Measurements from ENCODE around the gene CFAP74. TPM values are rescaled to one million over a fixed set of nuclear protein-coding genes. Genes with fewer than 3 reads are reported as not detected.

CFAP74 gene
- total RNA-seq, 1 experiment from 2014 or later: not detected

DNA sequence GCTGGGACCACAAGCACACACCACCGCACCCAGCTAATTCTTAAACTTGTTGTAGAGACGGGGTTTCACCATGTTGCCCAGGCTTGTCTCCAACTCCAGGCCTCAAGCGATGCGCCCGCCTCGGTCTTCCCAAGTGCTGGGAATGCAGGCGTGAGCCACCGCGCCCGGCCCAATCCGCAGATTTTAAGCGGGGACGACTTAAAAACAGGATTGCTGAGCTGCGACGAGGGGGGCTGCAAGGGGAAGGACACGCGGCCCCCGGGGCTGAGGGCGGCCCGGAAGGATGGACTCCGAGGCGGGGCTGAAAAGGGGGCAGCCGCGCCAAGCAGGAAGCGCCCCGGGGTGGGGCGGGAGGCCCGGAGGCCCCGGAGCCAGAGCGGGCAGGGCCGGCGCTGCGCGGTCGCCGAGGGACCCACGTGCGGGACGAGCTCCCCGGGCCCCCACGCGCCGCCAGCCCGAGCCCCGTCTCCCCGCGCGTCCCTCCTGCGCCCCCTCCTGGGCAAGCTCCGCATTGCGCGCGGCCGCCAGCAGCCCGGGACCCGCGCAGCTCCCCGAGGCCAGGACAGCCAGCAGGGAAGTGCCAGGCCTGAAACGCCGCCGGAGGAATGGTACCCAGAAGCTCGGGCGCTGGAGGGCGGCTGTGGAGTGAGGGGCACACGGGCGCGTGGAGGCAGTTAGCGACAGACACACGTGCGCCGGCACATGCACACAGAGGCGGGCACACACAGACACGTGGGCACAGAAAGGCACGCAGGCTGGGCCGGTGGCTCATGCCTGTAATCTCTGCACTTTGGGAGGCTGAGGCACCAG, 41.1 kb upstream of the CFAP74 start:
- DNase-seq: peak; percentile 66 to 79
- Histone ChIP-seq H3K4me3 (peak overlapping the region; percentile 17; the same call in 1 of the 2 replicates), H3K9me3 (replicated peaks) (no peaks in the 10 kb centered on the region), H3K27ac (no peak overlapping the region), H3K27me3 (peaks cover 30% of the 10 kb centered on the region), H3K4me1 (peaks cover 4% of the 10 kb centered on the region; the same call in 1 of the 2 replicates), H3K36me3 (no peaks in the 10 kb centered on the region)

DNA sequence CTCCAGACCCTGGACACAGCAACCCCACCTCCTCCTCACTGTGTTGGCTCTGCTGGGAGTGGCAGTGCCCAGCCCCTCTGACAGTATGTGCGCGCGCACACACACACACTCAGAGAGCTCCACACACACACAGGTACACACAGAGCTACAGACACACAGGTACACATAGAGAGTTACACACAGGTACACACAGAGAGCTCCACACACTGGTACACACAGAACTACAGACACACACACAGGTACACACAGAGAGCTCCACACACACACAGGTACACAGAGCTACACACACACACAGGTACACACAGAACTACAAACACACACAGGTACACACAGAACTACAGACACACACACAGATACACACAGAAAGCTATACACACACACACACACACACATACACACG, 40.3 kb upstream of the CFAP74 start:
- no peaks in the 10 kb centered on the region for H3K9me3 ChIP-seq (replicated peaks)

DNA sequence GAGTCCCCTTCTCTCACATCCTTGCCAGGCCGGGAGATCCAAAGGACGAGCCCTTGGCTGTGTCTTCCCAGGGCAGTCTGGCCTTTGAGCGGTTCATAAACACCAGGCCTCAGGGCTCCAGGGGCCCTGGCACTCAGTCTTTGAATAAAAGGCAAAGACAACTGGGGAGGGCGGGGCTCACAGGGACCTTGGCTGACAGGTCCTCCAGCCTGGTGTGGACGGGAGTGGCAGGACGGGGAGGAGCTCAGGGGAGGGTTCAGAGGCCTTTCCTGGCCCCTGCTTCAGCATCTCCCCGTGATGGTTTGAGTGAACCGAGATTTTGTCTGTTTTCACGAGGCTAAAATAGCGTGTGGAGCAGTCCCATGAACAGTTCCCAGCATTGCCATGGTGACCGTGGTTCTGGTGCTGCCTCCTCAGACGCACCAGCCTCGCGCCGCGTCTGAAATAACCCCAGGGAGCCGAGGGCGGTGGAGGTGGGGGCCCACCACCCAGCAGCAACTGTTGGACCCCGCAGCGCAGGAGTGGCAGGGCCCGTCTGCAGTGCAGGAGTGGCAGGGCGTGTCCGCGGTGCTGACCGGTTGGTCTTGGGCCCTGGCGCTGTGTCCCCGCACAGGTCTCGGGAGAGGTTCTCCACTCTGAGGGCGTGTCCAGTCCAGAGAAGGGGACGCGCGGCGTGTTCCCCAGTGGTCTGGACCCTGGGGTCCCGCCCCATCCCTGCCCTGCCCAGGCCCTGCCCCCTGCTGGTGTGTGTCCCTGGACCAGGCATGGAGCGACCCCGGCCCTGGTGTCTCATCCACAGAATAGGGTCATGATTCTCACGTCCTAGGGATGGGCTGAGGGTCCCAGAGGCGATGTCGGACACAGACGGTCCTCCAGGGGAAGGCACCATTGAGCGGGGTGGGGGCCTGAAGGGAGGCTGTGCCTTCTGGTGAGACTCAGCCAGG, 39.5 kb upstream of the CFAP74 start:
- no peak overlapping the region for H3K27ac ChIP-seq
- peak; percentile 46 to 51 for DNase-seq
- H3K27me3 ChIP-seq: peaks cover 21% of the 10 kb centered on the region
- H3K36me3 ChIP-seq: no peaks in the 10 kb centered on the region
- no peaks in the 10 kb centered on the region for H3K9me3 ChIP-seq (replicated peaks)
- peaks cover 4% of the 10 kb centered on the region; the same call in 1 of the 2 replicates for H3K4me1 ChIP-seq
- no peak overlapping the region for H3K4me3 ChIP-seq

More for the DNA sequence above, 40.3 kb upstream of the CFAP74 start:
- DNase-seq: no peak
- H3K27me3 ChIP-seq: peaks cover 29% of the 10 kb centered on the region
- no peak overlapping the region for H3K4me3 ChIP-seq
- no peaks in the 10 kb centered on the region for H3K36me3 ChIP-seq
- H3K27ac ChIP-seq: no peak overlapping the region
- H3K4me1 ChIP-seq: peaks cover 4% of the 10 kb centered on the region; the same call in 1 of the 2 replicates

DNA sequence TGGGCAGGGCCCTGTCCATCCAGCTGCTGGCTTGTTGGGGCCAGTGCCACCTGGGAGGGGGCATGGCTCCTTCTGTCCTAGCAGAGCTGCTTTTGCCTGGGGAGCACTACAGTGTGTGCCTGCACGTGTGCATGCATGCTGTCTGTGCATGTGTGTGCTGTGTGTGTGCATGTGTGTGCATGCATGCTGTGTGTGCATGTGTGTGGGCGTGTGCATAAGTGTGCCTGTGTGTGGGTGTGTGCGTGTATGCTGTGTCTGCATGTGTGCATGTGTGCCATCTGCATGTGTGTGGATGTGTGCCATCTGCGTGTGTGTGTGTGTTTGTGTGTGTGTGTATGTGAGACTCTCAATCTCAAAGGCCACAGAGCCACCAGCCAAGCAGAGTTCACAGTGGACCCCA, 38.3 kb upstream of the CFAP74 start:
- peaks cover 9% of the 10 kb centered on the region for H3K27me3 ChIP-seq
- peaks cover 4% of the 10 kb centered on the region; the same call in 1 of the 2 replicates for H3K4me1 ChIP-seq
- H3K4me3 ChIP-seq: no peak overlapping the region
- no peak for DNase-seq
- no peaks in the 10 kb centered on the region for H3K36me3 ChIP-seq
- no peak overlapping the region for H3K27ac ChIP-seq
- H3K9me3 ChIP-seq (replicated peaks): no peaks in the 10 kb centered on the region

DNA sequence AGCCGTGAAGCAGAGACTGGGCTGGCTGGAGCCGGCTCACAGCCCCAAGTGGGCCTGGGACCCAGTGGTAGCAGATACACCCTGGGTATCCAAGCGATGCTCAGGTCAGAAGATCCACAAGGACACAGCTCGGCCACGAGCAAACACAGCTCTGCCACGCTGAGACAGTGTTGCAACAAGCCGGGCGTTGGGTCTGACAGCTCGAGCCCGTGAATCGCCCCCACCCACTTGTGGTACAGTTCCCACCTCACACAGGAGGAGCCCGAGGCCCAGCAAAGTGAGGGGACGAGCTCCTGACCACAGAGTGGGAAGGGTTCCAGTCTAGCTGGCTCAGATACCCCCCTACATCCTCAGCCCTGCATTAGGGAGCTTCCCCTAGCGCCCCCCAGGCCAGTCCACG, 37.7 kb upstream of the CFAP74 start:
- Histone ChIP-seq H3K27me3 (peaks cover 8% of the 10 kb centered on the region; the same call in 1 of the 2 replicates), H3K4me3 (no peak overlapping the region), H3K4me1 (peaks cover 4% of the 10 kb centered on the region; the same call in 1 of the 2 replicates), H3K9me3 (replicated peaks) (no peaks in the 10 kb centered on the region), H3K36me3 (no peaks in the 10 kb centered on the region), H3K27ac (no peak overlapping the region)
- no peak for DNase-seq

DNA sequence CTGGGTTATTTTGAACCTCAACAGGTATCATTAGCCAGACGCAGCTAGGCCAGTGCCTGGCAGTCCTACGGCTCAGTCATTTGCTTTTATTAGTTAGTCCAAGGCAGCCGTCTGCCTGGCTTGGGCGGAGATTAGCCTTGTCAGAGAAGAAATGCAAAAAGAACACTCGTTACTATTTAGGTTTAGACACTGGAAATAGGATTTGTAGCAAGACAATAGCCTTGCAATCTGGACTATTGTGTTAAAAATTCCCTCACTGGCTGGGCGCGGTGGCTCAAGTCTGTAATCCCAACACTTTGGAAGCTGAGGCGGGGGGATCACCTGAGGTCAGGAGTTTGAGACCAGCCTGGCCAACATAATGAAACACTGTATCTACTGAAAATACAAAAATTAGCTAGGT, 35.7 kb upstream of the CFAP74 start:
- peaks cover 2% of the 10 kb centered on the region; the same call in 1 of the 2 replicates for H3K27me3 ChIP-seq
- no peak for DNase-seq

DNA sequence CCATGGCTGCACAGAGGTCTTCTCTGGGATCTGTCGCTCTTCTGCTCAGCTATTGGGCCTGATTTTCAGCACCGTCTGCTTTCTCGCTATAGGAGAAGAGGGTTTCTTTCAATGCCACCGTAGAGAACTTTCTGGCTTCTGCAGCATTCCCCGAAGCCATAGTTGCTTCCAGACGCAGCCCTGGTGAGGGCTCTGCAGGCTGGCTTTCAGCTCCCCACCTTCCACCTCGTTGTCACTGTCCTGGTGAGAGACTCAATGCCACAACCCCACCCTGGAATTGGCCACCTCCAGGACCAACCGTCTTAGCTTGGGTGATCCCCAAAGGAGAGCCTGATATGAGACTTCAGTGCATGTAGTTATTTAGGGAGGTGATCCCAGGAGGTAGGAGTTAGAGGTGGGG, 34.6 kb upstream of the CFAP74 start:
- H3K9me3 ChIP-seq (replicated peaks): no peaks in the 10 kb centered on the region

More for the DNA sequence above, 35.7 kb upstream of the CFAP74 start:
- no peak overlapping the region for H3K27ac ChIP-seq
- H3K4me1 ChIP-seq: peaks cover 13% of the 10 kb centered on the region
- H3K4me3 ChIP-seq: no peak overlapping the region
- no peaks in the 10 kb centered on the region for H3K36me3 ChIP-seq
- H3K9me3 ChIP-seq (replicated peaks): no peaks in the 10 kb centered on the region

DNA sequence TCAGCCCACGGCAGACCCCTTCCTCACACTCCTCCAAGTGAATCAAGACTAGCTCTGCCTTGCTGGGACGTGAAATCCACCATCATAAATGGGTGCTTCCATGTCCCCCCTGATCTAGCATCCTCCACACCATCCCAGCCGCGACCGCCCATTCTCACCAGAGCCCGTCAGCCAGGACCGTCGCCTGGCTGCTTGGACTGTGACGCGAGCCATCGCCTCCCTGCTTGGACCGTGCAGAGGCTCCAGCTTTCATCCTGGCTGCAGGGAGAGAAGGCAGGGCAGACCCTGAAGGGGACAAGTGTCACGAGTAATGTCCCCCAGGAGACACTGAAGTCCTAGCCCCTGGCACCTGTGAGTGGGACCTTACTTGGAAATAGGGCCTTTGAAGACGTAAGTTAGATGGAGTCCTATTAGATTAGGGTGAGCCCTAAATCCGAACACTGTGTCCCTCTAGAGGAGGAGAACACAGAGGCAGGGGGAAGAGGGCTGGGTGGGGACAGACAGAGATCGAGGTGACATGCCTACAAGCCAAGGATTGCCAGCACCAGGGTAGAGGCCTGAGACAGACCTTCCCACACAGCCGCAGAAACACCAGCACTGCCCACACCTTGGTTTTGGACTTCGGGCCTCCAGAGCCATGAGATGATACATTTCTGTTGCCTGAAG, 33.9 kb upstream of the CFAP74 start:
- Histone ChIP-seq H3K27ac (no peak overlapping the region), H3K4me3 (no peak overlapping the region), H3K9me3 (replicated peaks) (no peaks in the 10 kb centered on the region), H3K4me1 (peaks cover 26% of the 10 kb centered on the region), H3K27me3 (peaks cover 11% of the 10 kb centered on the region; the same call in 1 of the 2 replicates), H3K36me3 (no peaks in the 10 kb centered on the region)
- DNase-seq: no peak

More for the DNA sequence above, 34.6 kb upstream of the CFAP74 start:
- DNase-seq: no peak
- H3K27me3 ChIP-seq: peaks cover 5% of the 10 kb centered on the region; the same call in 1 of the 2 replicates
- no peak overlapping the region for H3K4me3 ChIP-seq
- H3K4me1 ChIP-seq: peaks cover 19% of the 10 kb centered on the region
- no peaks in the 10 kb centered on the region for H3K36me3 ChIP-seq
- no peak overlapping the region for H3K27ac ChIP-seq

DNA sequence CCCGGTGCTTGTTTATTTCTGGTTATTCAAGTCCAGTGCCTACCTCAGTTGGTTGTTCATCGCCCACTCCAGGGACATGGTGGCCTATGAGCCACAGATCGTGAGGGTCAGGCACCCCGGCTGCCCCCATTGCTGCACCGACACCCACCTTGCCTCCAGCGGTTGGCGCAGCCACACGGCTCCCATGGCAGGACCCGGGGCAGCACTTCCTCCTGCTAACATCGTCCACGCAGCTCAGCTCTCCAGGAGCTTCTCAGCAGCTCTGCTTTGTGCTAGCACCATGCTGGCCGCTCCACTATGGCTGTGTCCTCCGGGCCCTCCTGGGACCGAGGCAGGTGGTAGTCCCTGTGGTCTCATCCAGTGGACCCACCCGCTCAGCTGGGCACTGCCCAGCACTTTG, 32.7 kb upstream of the CFAP74 start:
- Histone ChIP-seq H3K27me3 (peaks cover 18% of the 10 kb centered on the region; the same call in 1 of the 2 replicates), H3K4me1 (peaks cover 34% of the 10 kb centered on the region), H3K4me3 (no peak overlapping the region), H3K9me3 (replicated peaks) (no peaks in the 10 kb centered on the region), H3K27ac (no peak overlapping the region), H3K36me3 (no peaks in the 10 kb centered on the region)
- no peak for DNase-seq

DNA sequence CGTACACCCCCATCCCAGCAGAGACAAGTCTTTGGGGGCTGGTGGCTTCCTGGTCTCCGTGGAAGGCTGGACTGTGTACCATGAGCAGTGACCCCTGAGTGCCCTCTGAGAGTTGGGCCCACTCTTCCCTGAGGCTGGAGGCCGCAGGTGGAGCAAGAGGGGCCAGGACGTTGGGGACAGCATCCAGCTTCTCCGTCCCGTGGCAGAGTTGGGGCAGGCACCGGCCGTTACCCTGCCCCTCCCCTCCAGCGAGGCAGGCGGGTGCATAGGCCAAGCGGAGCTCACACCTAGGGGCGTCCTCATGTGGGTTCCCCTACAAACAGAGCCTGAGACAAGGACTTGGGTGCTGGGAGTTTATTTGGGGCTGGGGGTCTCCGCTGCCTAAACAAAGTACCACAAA, 29.6 kb upstream of the CFAP74 start:
- Histone ChIP-seq H3K4me3 (no peak overlapping the region), H3K9me3 (replicated peaks) (no peaks in the 10 kb centered on the region), H3K4me1 (peaks cover 34% of the 10 kb centered on the region), H3K27ac (no peak overlapping the region), H3K36me3 (no peaks in the 10 kb centered on the region), H3K27me3 (peaks cover 18% of the 10 kb centered on the region; the same call in 1 of the 2 replicates)
- no peak for DNase-seq

DNA sequence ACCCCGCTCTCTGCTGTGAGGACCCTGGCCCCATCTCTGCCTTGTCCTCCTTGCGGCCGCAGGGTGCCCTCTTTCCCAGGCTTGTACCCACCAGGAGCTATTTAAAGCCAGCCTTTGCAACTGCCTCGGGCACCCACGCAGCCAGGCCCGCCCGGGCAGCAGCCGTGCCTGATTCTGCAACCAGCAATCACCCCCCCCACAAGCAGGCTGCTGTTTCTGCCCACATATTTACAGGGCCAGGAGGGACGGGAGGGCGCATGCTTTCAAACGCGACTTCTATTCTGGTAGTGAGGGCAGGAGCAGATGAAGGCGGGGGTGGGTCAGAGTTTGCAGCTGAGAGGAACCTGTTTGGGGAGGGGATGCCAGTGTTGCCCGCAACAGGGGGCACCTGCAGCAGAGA, 29.2 kb upstream of the CFAP74 start:
- H3K4me1 ChIP-seq: peaks cover 34% of the 10 kb centered on the region
- H3K27me3 ChIP-seq: peaks cover 18% of the 10 kb centered on the region; the same call in 1 of the 2 replicates
- H3K9me3 ChIP-seq (replicated peaks): no peaks in the 10 kb centered on the region
- no peak for DNase-seq
- H3K4me3 ChIP-seq: no peak overlapping the region
- no peak overlapping the region for H3K27ac ChIP-seq
- no peaks in the 10 kb centered on the region for H3K36me3 ChIP-seq

DNA sequence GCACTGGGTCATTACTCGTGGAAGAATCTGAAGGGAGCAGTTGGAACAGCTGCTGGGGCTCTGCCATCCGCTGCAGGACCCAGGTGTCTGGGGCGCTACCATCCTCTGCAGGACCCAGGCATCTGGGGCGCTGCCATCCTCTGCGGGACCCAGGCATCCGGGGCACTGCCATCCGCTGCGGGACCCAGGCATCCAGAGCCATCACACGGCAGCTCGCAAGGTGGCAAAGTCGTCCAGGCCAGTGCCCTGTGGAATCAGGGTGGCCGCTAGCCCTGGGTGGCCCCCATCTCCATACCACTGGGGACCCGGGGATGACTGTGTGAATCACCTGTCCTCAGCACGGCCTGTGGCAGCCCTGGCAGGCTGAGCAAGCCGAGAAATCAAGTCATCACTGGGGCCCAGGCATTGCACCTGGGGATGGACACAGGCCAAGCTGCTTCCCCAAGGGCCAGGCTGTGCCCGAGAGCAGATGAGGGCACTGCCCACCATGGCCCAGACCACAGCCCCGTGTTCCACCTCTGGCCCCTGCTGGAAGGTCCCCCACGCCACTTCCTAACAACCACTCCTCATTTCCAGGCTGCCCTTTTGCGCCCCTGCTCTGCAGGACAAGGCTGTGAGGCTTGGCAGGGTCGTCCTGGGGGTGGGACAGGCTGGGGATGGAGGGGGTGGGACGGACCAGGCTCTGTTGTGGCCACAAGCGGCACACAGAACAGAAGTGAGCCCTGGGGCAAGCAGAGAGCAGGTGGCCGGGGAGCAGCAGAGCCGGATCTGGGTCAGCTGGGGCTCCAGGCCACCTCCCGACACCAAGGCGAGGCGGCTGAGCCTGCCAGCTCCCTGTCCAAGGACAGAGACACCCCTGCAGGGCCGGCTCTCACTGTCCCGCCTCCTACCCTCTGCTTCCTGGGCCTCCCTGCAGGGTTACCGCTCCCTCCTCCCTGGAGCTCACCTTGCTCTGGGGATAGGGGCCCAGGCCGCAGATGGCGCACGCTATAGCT, 28.3 kb upstream of the CFAP74 start:
- Histone ChIP-seq H3K4me3 (no peak overlapping the region), H3K4me1 (peaks cover 34% of the 10 kb centered on the region), H3K27me3 (peaks cover 18% of the 10 kb centered on the region; the same call in 1 of the 2 replicates), H3K36me3 (no peaks in the 10 kb centered on the region), H3K9me3 (replicated peaks) (no peaks in the 10 kb centered on the region), H3K27ac (no peak overlapping the region)
- DNase-seq: peak; percentile 42 to 53

DNA sequence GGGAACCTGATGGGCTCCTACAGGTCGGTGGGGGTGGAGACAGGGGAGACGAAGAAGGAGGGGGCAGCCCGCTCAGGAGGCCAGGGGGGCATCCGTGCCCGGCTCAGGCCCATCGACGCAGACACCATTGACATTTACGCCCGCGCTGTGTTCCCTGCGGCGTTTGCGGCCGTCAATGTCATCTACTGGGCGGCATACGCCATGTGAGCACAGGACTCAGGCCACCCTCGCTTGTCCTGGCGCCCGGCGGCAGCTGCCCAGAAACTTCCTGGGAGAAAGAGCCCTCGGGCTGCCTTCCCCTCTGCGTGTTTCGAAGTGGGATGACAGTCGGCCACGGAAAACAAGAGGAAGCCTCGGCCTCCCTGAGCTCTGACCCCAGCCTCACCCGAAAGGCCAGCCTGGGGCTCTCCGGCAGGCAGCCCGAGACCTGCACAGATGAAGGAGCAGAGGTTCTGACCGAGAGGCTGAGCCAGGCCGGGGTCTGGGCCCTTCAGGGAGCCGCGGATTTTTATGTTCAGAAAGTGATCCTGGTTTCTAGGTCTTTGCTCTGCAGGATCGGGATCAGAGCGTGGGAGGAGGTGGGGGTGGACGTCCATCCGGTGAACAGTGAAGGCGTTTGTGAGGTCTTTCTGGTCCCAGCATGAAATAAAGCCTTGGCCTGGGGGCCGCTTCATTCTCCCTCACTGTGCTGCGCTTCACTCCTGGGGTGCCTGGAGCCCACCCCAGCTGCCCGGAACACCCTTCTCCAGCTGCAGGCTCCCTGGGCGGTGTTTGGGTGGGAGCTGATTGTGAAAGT, 26.7 kb upstream of the CFAP74 start:
- Histone ChIP-seq H3K27ac (no peak overlapping the region), H3K9me3 (replicated peaks) (no peaks in the 10 kb centered on the region), H3K27me3 (peaks cover 18% of the 10 kb centered on the region; the same call in 1 of the 2 replicates), H3K4me3 (no peak overlapping the region), H3K36me3 (no peaks in the 10 kb centered on the region), H3K4me1 (peaks cover 40% of the 10 kb centered on the region)
- DNase-seq: no peak
